Stimulated activated CD4-positive, alpha-beta T cell treated with anti-CD3 and anti-CD28 coated beads, Interleukin-4, amount 100 ng/mL, for 24 hours (primary cell): ENCODE measurements around the gene SPAG9.
"Not testable (repeated sequence)": the region's sequence is repeated elsewhere in the genome, so short reads cannot be mapped to it uniquely, and the experiment has no call there.

Experiments used
- DNase-seq: peaks from one replicate; pipeline ENCODE4 v3.0.0-alpha.2; 2020

SPAG9 gene

DNA sequence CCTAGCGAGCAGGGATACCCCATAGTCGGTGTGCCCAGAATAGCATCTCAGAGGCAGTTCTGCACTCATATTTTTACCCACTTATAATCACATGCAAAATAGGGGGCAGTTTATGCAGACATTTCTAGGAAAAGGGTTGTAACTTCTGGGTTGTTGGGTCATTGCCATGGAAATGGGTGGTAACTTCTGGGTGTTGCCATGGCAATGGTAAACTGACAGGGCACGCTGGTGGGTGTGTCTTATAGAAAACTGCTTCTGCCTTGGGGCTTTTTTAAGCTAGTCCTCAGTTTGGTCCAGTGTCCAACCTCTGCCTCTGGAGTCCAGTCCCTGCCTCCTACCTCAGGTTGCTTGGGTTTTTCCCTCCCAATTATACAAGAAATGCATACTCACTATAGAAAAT, 7.4 kb upstream of the SPAG9 start:
- DNase-seq = no peak

DNA sequence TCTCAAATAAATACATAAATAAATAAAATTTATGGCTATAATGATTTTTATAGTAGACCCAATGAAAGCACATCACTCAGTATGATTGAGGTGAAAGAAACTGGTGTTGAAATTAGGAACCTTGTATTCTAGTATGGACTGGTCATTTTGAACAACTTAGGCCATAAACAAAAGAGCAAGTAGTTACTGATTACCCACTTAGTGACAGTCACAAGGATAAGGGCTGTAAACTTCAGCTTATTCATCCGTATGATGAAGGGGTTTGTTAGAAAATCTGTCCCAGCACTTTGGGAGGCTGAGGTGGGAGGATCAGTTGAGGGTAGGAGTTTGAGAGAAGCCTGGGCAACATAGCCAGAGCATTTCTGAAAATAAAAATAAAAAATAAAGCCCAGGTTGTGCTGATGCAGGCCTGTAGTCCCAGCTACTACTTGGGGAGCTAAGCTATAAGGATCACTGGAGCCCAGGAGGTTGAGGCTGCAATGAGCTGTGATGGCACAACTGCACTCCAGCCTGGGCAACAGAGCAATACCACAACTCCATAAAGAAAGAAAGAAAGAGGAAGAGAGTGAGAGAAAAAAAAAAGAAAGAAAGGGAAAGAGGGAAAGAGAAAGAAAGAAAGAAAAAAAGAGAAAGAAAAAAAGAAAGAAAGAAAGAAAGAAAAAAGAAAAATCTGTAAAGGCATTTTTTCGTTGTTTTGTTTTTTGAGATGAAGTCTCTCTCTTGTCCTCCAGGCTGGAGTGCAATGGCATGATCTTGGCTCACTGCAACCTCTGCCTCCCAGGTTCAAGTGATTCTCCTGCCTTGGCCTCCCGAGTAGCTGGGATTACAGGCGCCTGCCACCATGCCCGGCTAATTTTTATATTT, 4.2 kb upstream of the SPAG9 start:
- no peak for DNase-seq

DNA sequence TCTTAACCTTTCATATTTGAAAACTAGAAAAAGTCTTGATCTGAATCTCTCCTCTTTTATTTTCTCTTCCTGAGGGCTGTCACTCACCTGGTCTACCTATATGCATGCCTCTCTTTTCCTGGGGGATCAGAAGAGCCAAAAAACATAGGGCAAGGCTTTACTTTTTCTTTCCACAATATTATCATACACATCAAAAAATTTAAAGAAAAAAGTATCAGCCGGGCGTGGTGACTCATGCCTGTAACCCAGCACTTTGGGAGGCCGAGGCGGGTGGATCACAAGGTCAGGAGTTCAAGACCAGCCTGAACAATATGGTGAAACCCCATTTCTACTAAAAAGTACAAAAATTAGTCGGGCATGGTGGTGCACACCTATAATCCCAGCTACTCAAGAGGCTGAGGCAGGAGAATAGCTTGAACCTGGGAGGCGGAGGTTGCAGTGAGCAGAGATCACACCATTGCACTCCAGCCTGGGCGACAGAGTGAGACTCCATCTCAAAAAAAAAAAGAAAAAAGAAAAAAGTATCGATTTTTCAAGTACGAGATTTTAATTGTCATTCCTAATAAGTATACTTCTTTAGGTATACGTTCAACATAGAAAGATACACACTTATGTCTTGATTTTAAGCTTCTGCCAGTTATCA, 1.9 kb upstream of the SPAG9 start:
- DNase-seq = peak; percentile 10

DNA sequence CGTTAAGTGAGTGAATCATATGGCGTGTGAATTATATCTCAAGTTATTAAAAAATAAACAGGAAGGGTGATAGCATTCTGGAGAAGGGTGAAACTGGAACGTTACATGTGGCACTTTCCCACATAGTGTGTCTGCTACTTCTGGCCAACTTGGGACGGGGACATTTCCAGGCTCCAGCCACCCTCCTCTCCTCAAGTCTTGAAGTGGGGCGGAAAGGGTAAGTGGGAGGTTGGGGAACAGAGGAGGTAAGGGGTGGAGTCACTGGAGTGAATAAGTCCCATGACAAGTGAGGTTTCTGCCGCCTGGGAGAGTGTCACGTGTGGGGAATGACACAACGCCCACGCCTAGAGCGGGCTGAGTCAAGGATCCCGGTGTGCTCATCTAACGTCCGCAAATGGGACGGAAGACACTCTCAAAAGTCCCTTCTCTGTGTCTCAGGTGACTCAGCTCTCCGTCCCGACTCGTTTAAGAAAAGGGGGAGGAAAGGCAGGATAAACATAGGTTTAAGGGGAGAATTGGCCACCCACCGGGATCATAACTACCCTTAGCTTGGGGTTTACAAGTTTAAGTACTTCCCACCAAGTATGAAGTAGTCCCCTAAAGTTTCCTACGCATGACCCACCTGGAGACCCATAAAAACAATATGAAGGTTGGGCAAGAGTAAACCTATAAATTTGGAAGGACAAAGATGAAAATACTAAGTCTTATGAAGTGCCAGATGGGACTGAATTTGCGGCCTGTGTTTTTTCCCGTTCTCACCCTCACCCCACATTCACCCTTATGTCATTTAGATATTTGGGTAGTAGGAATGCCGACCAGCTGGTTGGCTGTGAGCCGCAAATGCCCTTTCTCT, 1.2 kb upstream of the SPAG9 start:
- peak; percentile 93 for DNase-seq

DNA sequence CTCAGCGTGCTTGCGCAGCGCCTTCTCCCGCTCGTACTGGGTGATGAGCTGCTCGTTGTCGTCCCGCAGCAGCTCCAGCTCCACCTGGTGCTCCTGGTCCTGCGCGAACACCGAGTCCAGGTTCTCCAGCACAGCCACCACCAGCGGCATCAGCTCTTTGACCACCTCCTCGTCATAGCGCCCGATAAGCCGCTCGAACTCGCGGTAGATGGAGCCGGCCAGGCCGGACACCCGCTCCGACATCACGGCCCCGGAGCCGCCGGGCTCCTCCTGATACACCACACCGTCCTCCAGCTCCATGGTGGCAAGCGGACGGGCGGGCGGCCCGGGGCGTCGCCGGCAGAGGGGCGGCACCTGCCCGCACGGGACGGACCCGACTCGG, 320 bp downstream of the SPAG9 start:
- peak; percentile 47 for DNase-seq

DNA sequence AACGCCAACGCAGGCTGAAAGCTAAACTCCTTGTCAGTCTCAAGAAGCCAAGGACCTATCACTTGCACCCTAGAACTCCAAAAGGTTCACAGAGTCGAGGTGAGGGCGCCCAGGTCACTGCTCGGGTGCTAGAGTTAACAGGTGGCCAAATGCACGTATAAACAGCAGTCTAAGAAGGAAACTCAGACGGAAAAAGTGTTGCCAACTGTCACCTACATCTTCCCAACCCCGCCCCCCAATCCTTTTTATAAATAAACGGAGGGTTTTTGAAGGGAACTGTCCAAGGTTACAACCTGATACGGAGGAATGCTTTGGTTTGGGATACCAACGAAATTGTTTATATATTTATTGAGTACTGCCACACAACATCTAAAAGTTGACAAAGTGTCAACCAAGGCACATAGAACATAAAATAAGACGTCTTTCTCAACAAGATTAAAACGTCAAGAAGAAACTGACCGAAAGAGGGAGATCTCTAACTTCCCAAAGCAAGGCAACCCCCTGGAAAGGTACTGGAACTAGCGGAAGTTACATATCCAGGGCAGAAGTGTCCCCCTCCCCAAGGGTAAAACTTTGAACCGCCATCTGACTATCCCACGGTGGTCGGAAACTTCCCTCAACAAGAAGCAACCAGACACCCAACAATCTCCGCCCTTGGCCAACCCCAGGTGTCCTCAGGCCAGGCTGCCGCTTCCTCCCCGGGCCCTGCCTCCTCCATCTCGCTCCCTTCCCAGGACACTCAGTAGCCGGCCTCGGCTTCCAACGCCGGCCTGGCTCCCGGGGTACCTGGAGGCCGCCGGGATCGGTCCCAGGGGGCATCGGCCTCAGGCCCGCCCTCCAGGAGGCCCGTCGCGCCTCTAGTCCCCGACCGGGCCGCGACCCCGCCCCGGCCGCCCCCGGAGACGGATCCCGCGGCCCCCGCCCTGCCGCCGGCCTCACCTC, 982 bp downstream of the SPAG9 start:
- DNase-seq = peak; percentile 39

DNA sequence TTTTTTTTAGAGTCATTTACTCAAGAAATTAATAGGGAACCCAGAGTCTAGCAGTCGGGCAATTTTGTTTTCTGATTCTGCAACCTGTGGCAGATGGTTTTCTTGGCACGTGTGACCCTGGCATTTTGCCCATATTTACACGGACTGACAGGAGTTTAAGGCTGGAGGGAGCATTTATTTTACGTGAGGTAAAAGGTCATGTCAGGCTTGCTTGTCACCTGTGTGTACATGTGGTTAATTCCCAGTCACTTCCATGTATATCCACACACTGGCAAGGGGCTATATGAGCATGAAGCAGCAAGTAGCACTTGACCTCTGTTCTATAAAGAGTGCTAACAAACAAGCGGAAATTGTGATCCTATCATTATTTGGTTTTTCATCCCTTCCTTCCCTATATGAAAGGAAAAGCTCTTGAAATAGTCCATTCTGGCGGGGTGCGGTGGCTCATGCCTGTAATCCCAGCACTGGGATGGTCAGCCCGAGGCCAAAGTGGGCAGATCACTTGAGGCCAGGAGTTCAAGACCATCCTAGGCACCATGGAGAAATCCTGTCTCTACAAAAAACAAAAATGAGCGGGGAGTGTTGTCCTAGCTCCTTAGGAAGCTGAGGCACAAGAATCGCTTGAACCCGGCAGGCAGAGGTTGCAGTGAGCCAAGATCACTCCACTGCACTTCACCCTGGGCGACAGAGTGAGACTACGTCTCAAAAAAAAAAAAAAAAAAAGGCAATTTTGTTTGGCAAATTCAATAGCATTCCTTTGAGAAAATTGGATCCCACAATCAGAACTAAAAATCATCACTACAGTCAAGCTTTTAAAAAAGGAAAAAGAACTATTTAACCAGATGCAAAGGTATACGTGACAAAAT, 2.1 kb downstream of the SPAG9 start:
- DNase-seq = no peak

DNA sequence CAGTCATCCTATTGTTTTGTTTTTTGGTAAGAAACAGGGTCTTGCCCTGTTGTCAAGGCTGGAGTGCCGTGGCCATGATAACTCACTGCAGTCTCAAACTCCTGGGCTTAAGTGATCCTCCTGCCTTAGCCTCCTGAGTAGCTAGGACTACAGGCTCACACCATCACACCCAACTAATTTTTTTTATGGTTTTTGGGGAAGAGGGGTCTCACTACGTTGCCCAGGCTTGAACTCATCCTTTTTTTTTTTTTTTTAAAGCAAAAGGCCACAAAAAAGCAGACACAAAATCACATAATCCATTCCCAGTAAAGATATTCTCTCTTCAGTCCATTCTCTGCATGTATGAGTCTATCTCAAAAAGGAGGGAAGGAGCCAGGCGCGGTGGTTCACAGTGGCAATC, 5.5 kb downstream of the SPAG9 start:
- no peak for DNase-seq

DNA sequence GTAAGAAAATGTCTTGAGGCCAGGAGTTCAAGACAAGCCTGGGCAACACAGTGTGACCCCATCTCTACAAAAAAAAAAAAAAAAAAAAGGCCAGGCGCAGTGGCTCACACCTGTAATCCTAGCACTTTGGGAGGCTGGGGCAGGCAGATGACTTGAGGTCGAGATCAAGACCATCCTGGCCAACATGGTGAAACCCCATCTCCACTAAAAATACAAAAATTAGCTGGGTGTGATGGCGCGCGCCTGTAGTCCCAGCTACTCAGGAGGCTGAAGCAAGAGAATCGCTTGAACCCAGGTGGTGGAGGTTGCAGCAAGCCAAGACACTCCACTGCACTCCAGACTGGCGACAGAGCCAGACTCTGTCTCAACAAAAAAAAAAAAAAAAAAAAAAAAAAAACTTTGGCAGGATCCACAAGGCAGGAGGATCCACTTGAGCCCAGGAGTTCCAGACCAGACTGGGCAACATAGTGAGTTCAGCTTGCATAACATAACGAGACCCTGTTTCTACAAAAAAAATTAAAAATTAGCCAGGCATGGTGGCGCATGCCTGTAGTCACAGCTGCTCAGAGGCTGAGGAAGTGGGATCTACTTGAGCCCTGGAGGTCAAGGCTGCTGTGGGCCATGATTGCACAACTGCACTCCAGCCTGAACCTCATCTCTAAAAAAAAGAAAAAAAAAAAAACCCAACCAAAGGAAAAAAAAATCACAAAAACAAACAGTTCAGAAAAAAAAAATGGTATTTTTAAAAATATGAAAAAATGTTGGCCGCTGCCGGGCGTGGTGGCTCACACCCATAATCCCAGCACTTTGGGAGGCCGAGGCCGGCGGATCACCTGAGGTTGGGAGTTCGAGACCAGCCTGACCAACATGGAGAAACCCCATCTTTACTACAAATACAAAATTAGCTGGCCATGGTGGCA, 8.1 kb downstream of the SPAG9 start:
- not testable (repeated sequence) for DNase-seq

DNA sequence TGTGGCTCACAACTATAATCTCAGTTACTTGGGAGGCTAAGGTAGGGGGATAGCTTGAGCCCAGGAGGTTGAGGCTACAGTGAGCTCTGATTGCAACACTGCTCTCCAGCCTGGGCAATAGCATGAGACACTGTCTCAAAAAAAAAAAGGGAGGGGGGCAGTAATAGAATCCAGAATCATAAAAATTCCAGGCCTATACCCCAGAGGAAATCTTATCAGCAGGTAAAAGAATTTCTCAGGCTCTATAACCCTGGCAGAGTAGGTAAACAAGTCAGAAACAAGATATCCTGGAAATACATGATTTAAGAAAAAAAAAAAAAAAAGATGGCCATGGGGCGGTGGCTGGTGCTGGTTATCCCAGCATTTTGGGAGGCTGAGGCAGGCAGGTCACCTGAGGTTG, 12.9 kb downstream of the SPAG9 start:
- no peak for DNase-seq

DNA sequence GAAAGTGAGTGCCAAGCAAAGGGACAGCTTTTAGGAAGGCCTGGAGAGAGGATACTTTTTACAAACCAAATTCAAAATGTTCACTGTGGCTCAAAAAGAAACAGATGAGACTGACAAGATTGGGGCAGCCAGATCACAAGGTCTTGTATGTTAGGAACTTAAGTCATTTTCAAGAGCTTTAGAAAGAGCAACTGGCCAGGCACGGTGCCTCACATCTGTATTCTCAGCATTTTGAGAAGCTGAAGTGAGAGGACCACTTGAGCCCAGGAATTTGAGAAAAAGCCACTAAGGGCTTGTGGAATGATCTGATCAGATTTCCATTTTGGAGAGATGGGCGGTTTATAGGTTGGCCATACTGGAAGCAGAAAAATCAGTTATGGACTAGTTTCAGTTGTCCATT, 17.2 kb downstream of the SPAG9 start:
- no peak for DNase-seq

DNA sequence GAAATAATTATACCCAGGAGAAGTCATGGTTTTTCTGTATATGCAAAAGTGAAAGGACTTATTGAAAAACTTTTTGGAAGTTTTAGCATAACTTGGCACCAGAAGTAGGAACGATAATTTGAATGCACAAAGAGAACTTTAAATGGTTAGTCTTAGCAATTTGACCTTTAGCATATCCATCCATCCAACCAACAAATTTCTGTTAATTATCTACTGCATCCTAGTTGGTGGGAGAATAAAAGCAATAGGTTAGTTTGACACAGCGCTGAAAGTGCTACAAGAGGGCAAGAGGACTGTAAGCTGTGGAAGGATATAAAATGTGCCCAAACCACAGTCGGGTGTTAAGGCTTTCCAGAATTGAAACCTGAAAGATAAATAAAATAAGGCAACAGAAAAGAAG, 17.6 kb downstream of the SPAG9 start:
- DNase-seq = no peak

DNA sequence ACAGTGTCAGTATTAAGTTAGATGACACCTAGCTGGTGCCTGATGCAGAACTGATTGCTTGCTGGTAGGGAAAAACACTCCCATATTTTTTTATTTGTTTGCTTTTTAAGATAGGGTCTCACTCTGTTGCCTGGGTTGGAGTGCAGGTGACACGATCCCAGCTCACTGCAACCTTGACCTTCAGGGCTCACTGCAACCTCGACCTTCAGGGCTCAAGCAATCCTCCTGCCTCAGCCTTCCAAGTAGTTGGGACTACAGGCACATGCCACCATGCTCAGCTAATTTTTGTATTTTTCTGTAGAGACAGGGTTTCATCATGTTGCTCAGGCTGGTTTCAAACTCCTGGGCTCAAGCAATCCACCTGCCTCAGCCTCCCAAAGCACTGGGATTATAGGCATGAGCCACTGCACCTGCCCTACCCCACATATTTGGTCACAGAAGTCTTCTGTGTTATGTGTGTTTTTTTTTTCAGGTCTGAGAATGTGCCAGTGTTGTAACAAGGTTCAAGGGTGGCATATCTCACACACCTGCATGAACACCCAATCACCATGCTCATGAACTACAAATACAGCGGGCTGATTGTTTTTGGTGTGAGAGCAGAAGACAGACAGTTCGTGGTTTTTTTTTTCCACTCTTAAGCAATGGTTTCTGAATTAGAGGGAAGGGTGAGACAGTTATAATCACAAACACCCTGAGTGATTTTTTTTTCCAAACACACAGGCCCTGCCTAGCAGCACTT, 22.8 kb downstream of the SPAG9 start:
- DNase-seq = no peak

DNA sequence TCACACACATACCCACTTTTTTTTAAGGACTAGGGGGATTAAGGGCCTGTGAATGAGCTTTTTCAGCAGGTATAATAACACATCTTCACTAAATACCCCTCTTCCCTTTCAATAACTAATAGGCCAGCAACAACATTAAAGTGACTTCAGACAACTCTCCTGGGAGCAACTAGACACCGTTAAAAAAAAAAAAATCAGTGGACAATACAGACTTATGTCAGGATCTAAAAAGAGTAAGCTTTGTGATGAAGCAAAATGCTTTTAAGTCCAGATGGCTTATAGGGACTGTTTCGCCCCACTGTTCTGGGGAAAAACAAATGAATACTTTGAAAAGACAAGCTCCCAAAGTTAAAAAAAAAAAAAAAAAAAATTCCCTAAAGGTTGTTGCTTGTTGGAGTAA, 29.0 kb downstream of the SPAG9 start:
- no peak for DNase-seq

DNA sequence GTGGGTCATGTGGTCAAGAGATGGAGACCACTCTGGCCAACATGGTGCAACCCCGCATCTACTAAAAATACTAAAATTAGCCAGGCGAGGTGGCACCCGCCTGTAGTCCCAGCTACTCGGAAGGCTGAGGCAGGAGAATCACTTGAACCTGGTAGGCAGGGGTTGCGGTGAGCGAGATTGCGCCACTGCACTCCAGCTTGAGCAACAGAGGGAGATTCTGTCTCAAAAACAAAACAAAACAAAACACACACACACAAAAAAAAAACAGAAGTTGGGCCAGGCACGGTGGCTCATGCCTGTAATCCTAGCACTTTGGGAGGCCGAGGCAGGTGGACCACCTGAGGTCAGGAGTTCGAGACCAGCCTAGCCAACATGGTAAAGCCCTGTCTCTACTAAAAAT, 31.8 kb downstream of the SPAG9 start:
- DNase-seq = not testable (repeated sequence)

DNA sequence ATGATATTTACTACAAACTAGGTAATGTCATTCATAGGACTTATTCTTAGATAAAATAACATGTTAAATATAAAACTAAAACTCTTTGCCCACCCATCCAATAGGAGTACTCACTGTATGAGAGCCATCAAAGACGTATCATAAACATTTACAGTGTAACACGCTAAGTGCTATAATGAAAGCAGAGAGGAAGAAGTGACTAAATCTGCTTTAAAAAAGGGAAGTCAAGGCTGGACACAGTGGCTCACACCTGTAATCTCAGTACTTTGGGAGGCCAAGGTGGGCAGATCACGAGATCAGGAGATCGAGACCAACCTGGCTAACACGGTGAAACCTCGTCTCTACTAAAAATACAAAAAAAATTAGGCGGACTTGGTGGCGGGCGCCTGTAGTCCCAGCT, 32.4 kb downstream of the SPAG9 start:
- DNase-seq = no peak

DNA sequence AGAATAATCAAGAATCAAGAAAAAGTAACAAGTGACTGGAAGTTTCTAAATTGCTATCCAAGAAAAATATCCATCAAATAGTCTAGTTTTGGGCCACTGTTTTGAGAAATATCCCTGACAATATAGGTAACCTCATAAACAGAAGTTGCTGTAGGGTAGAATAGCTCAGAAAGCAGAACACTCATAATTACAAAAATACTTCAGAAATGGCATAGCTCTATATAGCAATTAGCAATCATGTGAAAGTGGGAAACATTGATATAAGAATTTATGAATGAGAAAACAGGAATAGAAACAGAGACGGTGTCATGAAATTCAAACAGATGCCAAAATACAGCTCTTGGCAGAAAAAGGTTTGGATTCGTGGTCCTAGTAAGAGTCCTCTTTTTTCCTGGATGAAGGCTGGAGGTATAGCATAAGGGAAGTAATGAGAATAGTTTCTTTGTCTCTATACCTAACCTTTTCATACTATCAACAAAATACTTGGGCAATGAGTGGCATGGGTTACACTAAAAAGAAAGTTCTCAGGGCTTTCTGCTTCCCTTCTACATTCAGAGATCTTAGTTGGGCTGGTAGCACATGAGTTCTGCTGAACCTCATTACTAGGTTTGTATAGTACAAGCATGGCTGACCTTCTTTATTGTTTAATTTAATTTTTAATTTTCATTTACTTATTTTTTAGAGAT, 33.5 kb downstream of the SPAG9 start:
- no peak for DNase-seq

DNA sequence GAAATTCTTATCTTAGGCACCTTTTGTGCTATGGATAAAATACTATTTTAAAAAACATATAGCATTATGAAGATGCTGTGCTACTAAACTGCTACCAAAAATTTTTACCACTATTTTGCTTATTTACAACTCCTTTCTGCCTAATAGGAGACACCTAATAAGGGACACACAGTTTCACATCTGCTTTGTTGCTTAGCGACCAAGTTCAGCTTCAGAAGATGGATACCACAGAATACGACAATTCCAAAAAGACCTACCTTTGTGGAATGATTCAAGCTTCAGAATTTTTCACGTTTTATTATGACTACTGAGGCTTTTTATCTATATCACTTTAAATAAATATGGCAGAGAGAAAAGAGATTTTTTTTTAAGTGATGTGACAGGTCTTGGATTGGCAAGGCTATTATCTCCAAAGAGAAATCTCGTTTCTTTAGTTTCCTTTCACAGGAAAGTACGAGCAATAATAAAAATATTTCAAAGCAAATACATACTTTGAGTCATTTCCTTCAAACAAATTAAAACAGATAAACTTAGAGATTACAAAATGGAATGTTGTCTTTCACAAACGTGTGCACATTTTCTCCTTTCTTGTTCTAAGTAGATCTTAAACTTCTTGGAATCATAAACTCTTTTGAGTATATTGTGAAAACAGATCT, 35.4 kb downstream of the SPAG9 start:
- DNase-seq = no peak
